Chondrocyte (in vitro differentiated cells): ENCODE results near the gene ABHD17A. TPM values are rescaled to one million over a fixed set of nuclear protein-coding genes. Genes with fewer than 3 reads are reported as not detected.

Experiments
- DNase-seq: peaks from one replicate; pipeline ENCODE4 v3.0.0; 2021; ENCODE audit warnings: mixed read lengths, low spot score
- H3K27ac Mint-ChIP-seq: one replicate; pipeline ENCODE4 v1.8.0; 2021; ENCODE audit warnings: mild to moderate bottlenecking, moderate library complexity, mixed read lengths; ENCODE audit not compliant: unreplicated experiment
- H3K27me3 Mint-ChIP-seq: 2 replicates; pipeline ENCODE4 v1.8.0; 2021; ENCODE audit warnings: low read depth, mixed read lengths
- H3K36me3 Mint-ChIP-seq: 2 replicates; pipeline ENCODE4 v1.8.0; 2021; ENCODE audit warnings: low read depth, mixed read lengths
- H3K4me1 Mint-ChIP-seq: 2 replicates; pipeline ENCODE4 v1.8.0; 2021; ENCODE audit warnings: low read depth, mild to moderate bottlenecking, mixed read lengths
- H3K4me3 Mint-ChIP-seq: one replicate; pipeline ENCODE4 v1.8.0; 2021; ENCODE audit warnings: mild to moderate bottlenecking, moderate library complexity, mixed read lengths; ENCODE audit not compliant: unreplicated experiment
- H3K9me3 Mint-ChIP-seq: 2 replicates; pipeline ENCODE4 v1.8.0; 2021; ENCODE audit warnings: low read depth, mixed read lengths
- CTCF ChIP-seq: fragments of 200-600 bp; sonication (generic); IDR thresholded peaks from 2 replicates; pipeline ENCODE4 v1.5.0; 2021; ENCODE audit warnings: antibody characterized with exemption, mild to moderate bottlenecking, moderate library complexity
- total RNA-seq: library from RNA; stranded (reverse); gene quantifications from 3 replicates; pipeline ENCODE4 v1.2.1, GENCODE V29; 2021

The ABHD17A gene
- total RNA-seq, 1 donor from 2014 or later, result 54.6 TPM

- Mint-ChIP-seq H3K4me1 (peaks cover 40% of the 10 kb centered on the region), H3K36me3 (no peaks in the 10 kb centered on the region), H3K27ac (no peak overlapping the region), H3K4me3 (no peak overlapping the region), H3K27me3 (no peaks in the 10 kb centered on the region), H3K9me3 (no peaks in the 10 kb centered on the region)
- TF ChIP-seq CTCF, result no peak
- DNase-seq, result no peak
Observed at GRCh38 chr19:1854039-1854541, 31.2 kb downstream of the ABHD17A start.

DNA sequence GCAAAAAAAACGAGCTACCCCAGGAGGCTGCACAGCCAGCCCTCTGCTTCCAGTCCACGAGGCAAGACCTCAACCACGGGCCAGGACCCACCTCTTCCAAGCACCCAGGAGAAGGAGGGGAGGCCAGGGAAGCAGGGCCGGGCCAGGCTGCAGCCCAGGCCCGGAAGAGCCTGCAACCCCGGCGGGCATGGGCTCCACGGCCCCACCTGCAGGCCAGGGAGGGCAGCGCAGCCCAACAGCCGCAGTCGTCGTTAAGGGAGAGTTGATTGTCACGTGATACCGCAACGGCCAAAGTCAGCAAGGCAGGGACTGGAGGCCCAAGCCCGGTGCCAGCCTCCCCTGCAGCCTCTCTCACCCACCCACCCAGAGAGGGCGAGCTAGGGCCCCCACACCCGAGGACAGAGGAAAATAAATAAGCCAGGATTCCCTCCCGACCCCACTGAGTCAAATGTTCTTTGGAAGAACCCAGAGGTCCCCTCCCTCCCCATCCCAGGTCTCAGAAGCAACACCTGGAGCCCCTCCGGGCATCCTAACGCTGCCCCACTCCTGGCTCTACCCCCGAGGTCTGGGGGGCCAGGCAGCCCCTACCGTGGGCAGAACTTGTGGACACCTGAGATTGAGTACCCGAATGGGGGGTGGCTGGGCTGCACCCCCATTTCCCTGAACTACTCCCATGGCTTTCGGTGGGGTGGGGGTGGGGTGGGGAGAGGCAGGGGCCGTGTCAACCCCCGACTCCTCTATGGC, 31.8 kb downstream of the ABHD17A start:
- peak overlapping the region; percentile 88 for H3K27ac Mint-ChIP-seq
- H3K36me3 Mint-ChIP-seq, result no peaks in the 10 kb centered on the region
- DNase-seq, result no peak
- no peaks in the 10 kb centered on the region for H3K9me3 Mint-ChIP-seq
- peaks cover 36% of the 10 kb centered on the region for H3K4me1 Mint-ChIP-seq
- H3K27me3 Mint-ChIP-seq, result no peaks in the 10 kb centered on the region
- no peak overlapping the region for H3K4me3 Mint-ChIP-seq
- TF ChIP-seq CTCF, result peak; percentile 85

DNA sequence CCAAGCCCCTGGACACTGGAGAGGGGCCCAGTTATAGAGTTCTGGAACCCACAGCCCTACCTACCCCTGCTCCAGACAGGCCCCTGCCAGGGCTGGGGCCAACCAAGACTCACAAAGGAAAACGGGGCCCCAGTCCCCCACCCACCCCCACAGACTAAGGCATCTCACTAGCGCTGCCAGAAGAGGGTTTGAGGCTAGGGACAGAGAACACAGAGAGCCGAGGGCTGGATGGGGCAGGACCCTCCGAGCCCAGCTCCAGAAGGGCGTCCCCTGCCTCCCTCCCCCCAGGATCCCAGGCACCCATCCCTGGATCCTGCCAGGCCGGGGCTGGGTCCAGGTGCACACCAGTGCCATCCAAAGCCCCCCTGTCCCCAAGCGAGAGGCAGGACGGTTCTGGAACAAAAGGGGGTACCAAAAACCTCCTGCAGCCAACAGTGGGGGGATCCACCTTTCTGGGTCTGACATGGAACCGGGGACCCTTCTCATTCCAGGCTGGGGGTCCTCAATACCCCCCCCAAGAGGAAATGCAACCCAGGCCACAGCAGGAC, 32.6 kb downstream of the ABHD17A start:
- DNase-seq, result no peak
- Mint-ChIP-seq H3K4me1 (peaks cover 30% of the 10 kb centered on the region), H3K36me3 (no peaks in the 10 kb centered on the region), H3K27ac (no peak overlapping the region), H3K27me3 (no peaks in the 10 kb centered on the region), H3K4me3 (no peak overlapping the region), H3K9me3 (no peaks in the 10 kb centered on the region)
- no peak for TF ChIP-seq CTCF

- Mint-ChIP-seq H3K36me3 (no peaks in the 10 kb centered on the region), H3K27ac (no peak overlapping the region), H3K4me3 (no peak overlapping the region), H3K4me1 (peaks cover 31% of the 10 kb centered on the region), H3K27me3 (no peaks in the 10 kb centered on the region), H3K9me3 (no peaks in the 10 kb centered on the region)
- DNase-seq, result no peak
- TF ChIP-seq CTCF, result no peak
Observed at GRCh38 chr19:1851654-1852580, 33.4 kb downstream of the ABHD17A start.
